Measurements from ENCODE around the gene GUCY2D. TPM values are rescaled to one million over a fixed set of nuclear protein-coding genes. Genes with fewer than 3 reads are reported as not detected.

The GUCY2D gene
- total and polyA plus RNA-seq, 2 experiments from 2014 or later = 0.07 to 0.08 TPM

GRCh38 chr17:7977805-7978204 is 24.6 kb upstream of the GUCY2D start (continued):
- no peak for TF ChIP-seq ZNF462 (CRISPR knock-in tag; IDR thresholded peaks at IDR 0.05)

- Mint-ChIP-seq H3K4me3 (no peak overlapping the region), H3K27me3 (ENCODE audit: insufficient read depth, low read depth, poor library complexity) (peaks cover 9% of the 10 kb centered on the region), H3K27ac (no peak overlapping the region), H3K9me3 (no peaks in the 10 kb centered on the region), H3K36me3 (ENCODE audit: low read depth) (no peaks in the 10 kb centered on the region), H3K4me1 (peaks cover 7% of the 10 kb centered on the region; the same call in 2 of the 3 replicates)
- no peak overlapping the region for H3K4me2 ChIP-seq
- no peaks in the 10 kb centered on the region for H3K4me1 ChIP-seq (ENCODE audit: insufficient read depth)
- H3F3A ChIP-seq (replicated peaks; ENCODE audit: low read depth) = no peaks in the 10 kb centered on the region
- ATAC-seq (no peak), DNase-seq (ENCODE audit: low spot score) (no peak)
- no peak overlapping the region for H2AFZ ChIP-seq
- no peaks in the 10 kb centered on the region for H3K79me2 ChIP-seq (replicated peaks; ENCODE audit: insufficient read depth)
- no peak overlapping the region for H3K27ac ChIP-seq (ENCODE audit: low read depth)
- no peaks in the 10 kb centered on the region for H3K36me3 ChIP-seq (ENCODE audit: insufficient read depth)
- H3K4me3 ChIP-seq = no peak overlapping the region
- no peaks in the 10 kb centered on the region for H3K9me2 ChIP-seq (ENCODE audit: insufficient read depth)
- no peaks in the 10 kb centered on the region for H3K27me3 ChIP-seq (ENCODE audit: insufficient read depth)
- H4K20me1 ChIP-seq (replicated peaks; ENCODE audit: insufficient read depth) = no peaks in the 10 kb centered on the region
- TF ChIP-seq JUNB (IDR thresholded peaks at IDR 0.05; ENCODE audit: unreplicated experiment) = no peak
- TF ChIP-seq ZNF462 (CRISPR knock-in tag; IDR thresholded peaks at IDR 0.05) = no peak
- no peak for TF ChIP-seq NANOG (IDR thresholded peaks at IDR 0.05; ENCODE audit: borderline replicate concordance)
- no peak for TF ChIP-seq ZNF331 (CRISPR knock-in tag; IDR thresholded peaks at IDR 0.05; ENCODE audit: low read depth)
- no peak for TF ChIP-seq POLR2AphosphoS5 (IDR thresholded peaks at IDR 0.05; ENCODE audit: low read depth)
- TF ChIP-seq EZH2 (IDR thresholded peaks at IDR 0.05; ENCODE audit: low read depth, unreplicated experiment) = no peak
- no peak for TF ChIP-seq EZH2phosphoT487 (IDR thresholded peaks at IDR 0.05; ENCODE audit: unreplicated experiment)
These were observed 20.2 kb upstream of the GUCY2D start for GRCh38 chr17:7982173-7982572.

Data from GM23338 (cell line).